H1 (cell line): ENCODE data around the gene GPATCH4. TPM values are rescaled to one million over a fixed set of nuclear protein-coding genes. Genes with fewer than 3 reads are reported as not detected.

Experiments used
- CTCF ChIA-PET: fragments of 300-600 bp; sonication (Branson Sonifier 250); formaldehyde crosslinking; loops from one replicate; lab custom pipeline; 2021; ENCODE audit not compliant: partially characterized antibody; lab: Charles Lee
- POLR2A ChIA-PET: fragments of 300-600 bp; sonication (Branson Sonifier 250); formaldehyde crosslinking; loops from one replicate; lab custom pipeline; 2021; ENCODE audit warnings: inconsistent platforms; ENCODE audit not compliant: partially characterized antibody; lab: Charles Lee
- DNase-seq, 2 experiments: peaks; one replicate each; pipeline versions ENCODE4 v3.0.0 to v3.0.0-alpha.2; 2010 to 2022; ENCODE audit warnings: low spot score in 2 of 2, low read depth in 1 of 2, mixed read lengths in 1 of 2
- FAIRE-seq: peaks from 2 replicates; lab custom pipeline; 2011; peaks lifted over from hg19 to GRCh38; lab: Jason Lieb, UNC
- H2AFZ ChIP-seq: 2 replicates; pipeline ENCODE4 v1.8.1; 2012; ENCODE audit warnings: low read length, inconsistent platforms
- H2AK5ac ChIP-seq: 2 replicates; pipeline ENCODE4 v1.6.1; 2013; ENCODE audit warnings: low read depth, low read length
- H2BK120ac ChIP-seq: replicated peaks from 2 replicates; pipeline ENCODE3; 2013; ENCODE audit warnings: low read depth, low read length, inconsistent platforms
- H2BK12ac ChIP-seq: 2 replicates; pipeline ENCODE4 v1.6.1; 2013; ENCODE audit warnings: low read depth, low read length
- H2BK15ac ChIP-seq: 2 replicates; pipeline ENCODE4 v1.6.1; 2013; ENCODE audit warnings: low read length
- H2BK20ac ChIP-seq: 2 replicates; pipeline ENCODE4 v1.6.1; 2013; ENCODE audit warnings: low read length
- H2BK5ac ChIP-seq: 2 replicates; pipeline ENCODE4 v1.6.1; 2013; ENCODE audit warnings: low read depth, low read length
- H3K14ac ChIP-seq: 2 replicates; pipeline ENCODE4 v1.6.1; 2013; ENCODE audit warnings: inconsistent platforms; ENCODE audit not compliant: insufficient read length
- H3K18ac ChIP-seq: 2 replicates; pipeline ENCODE4 v1.6.1; 2013; ENCODE audit warnings: low read length; ENCODE audit errors: extremely low read depth
- H3K23ac ChIP-seq: 2 replicates; pipeline ENCODE4 v1.6.1; 2013; ENCODE audit warnings: inconsistent platforms; ENCODE audit not compliant: insufficient read length
- H3K23me2 ChIP-seq: 2 replicates; pipeline ENCODE4 v1.6.1; 2013; ENCODE audit warnings: low read depth, low read length
- H3K27ac ChIP-seq: 2 replicates; pipeline ENCODE4 v1.6.1; 2011; ENCODE audit warnings: low read depth, low read length, inconsistent platforms
- H3K27me3 ChIP-seq, 4 experiments: replicated peaks in 1 of 4; 1 replicate in 1 of 4; 2 replicates in 3 of 4; pipeline versions ENCODE4 v1.6.1 to v1.8.1; 2011 to 2013; ENCODE audit warnings: low read length in 3 of 4, mild to moderate bottlenecking in 3 of 4, inconsistent platforms in 2 of 4, mixed read lengths in 2 of 4, moderate library complexity in 1 of 4; ENCODE audit not compliant: control insufficient read depth in 3 of 4, insufficient read depth in 3 of 4; ENCODE audit errors: extremely low read depth in 1 of 4
- H3K36me3 ChIP-seq, 4 experiments: 2 replicates each; pipeline versions ENCODE4 v1.6.1 to v1.8.1; 2011 to 2013; ENCODE audit warnings: mild to moderate bottlenecking in 4 of 4, low read length in 3 of 4, moderate library complexity in 2 of 4, control low read depth in 1 of 4, inconsistent platforms in 1 of 4; ENCODE audit not compliant: insufficient read depth in 4 of 4, control insufficient read depth in 2 of 4
- H3K4ac ChIP-seq: replicated peaks from 2 replicates; pipeline ENCODE3; 2013; ENCODE audit warnings: low read length, low read depth, mixed read lengths, inconsistent platforms; ENCODE audit not compliant: insufficient read length
- H3K4me1 ChIP-seq, 4 experiments: replicated peaks in 1 of 4; 1 replicate in 1 of 4; 2 replicates in 3 of 4; pipeline versions ENCODE4 v1.6.1 to v1.8.1; 2011 to 2013; ENCODE audit warnings: low read length in 3 of 4, inconsistent platforms in 2 of 4, mixed read lengths in 1 of 4; ENCODE audit not compliant: insufficient read depth in 4 of 4, control insufficient read depth in 3 of 4
- H3K4me2 ChIP-seq, 2 experiments: 2 replicates each; pipeline versions ENCODE4 v1.6.1 to v1.8.1; 2011 to 2013; ENCODE audit warnings: low read depth in 2 of 2, low read length in 2 of 2, control low read depth in 1 of 2, inconsistent platforms in 1 of 2, mild to moderate bottlenecking in 1 of 2; ENCODE audit not compliant: insufficient read depth in 1 of 2
- H3K4me3 ChIP-seq, 4 experiments: fragments of 200-600, 300-600 bp in 1 of 4; sonication (generic), shearing (Covaris generic), sonication (Bioruptor Twin) in 1 of 4; 2 replicates each; pipeline versions ENCODE4 v1.5.1 to v1.8.1; 2011 to 2016; ENCODE audit warnings: low read length in 4 of 4, low read depth in 3 of 4, control low read depth in 2 of 4, inconsistent platforms in 2 of 4, mild to moderate bottlenecking in 2 of 4, mixed read lengths in 1 of 4, moderate library complexity in 1 of 4; ENCODE audit not compliant: insufficient read depth in 2 of 4; ENCODE audit errors: extremely low read depth in 1 of 4
- H3K56ac ChIP-seq: replicated peaks from 2 replicates; pipeline ENCODE3; 2013; ENCODE audit warnings: low read depth, mild to moderate bottlenecking, mixed read lengths, low read length, inconsistent platforms; ENCODE audit not compliant: insufficient read length
- H3K79me1 ChIP-seq: 2 replicates; pipeline ENCODE4 v1.6.1; 2013; ENCODE audit warnings: low read depth, low read length, control low read depth
- H3K79me2 ChIP-seq, 2 experiments: 2 replicates each; pipeline versions ENCODE4 v1.6.1 to v1.8.1; 2012 to 2013; ENCODE audit warnings: low read length in 2 of 2, mild to moderate bottlenecking in 2 of 2, inconsistent platforms in 1 of 2; ENCODE audit not compliant: insufficient read depth in 2 of 2, control insufficient read depth in 1 of 2
- H3K9ac ChIP-seq, 4 experiments: replicated peaks in 1 of 4; 1 replicate in 1 of 4; 2 replicates in 3 of 4; pipeline versions ENCODE4 v1.6.1 to v1.8.1; 2011 to 2013; ENCODE audit warnings: low read depth in 3 of 4, low read length in 3 of 4, control low read depth in 2 of 4, mild to moderate bottlenecking in 2 of 4, moderate library complexity in 2 of 4, inconsistent platforms in 1 of 4; ENCODE audit errors: extremely low read depth in 1 of 4
- H3K9me3 ChIP-seq, 2 experiments: 2 replicates each; pipeline versions ENCODE4 v1.6.1 to v1.8.1; 2012 to 2013; ENCODE audit warnings: mild to moderate bottlenecking in 2 of 2, moderate library complexity in 2 of 2, control low read depth in 1 of 2, inconsistent platforms in 1 of 2, low read depth in 1 of 2, low read length in 1 of 2, mixed read lengths in 1 of 2; ENCODE audit not compliant: insufficient read depth in 2 of 2
- H4K20me1 ChIP-seq, 2 experiments: replicated peaks in 1 of 2; 2 replicates each; pipeline versions ENCODE3 to v1.8.1; 2011 to 2013; ENCODE audit warnings: inconsistent platforms in 2 of 2, low read length in 2 of 2, mild to moderate bottlenecking in 1 of 2; ENCODE audit not compliant: insufficient read depth in 2 of 2, control insufficient read depth in 1 of 2
- H4K5ac ChIP-seq: 2 replicates; pipeline ENCODE4 v1.6.1; 2013; ENCODE audit warnings: low read length, low read depth, mixed read lengths, inconsistent platforms; ENCODE audit not compliant: insufficient read length
- H4K8ac ChIP-seq: 2 replicates; pipeline ENCODE4 v1.8.0; 2013; ENCODE audit warnings: mild to moderate bottlenecking, moderate library complexity, low read length, inconsistent platforms; ENCODE audit not compliant: insufficient read depth; ENCODE audit errors: extremely low read depth
- H4K91ac ChIP-seq: replicated peaks from 2 replicates; pipeline ENCODE3; 2013; ENCODE audit warnings: low read length, mixed read lengths, inconsistent platforms; ENCODE audit not compliant: insufficient read length
- GTF2F1 ChIP-seq: IDR thresholded peaks from 2 replicates; pipeline ENCODE4 v1.6.1; 2012; ENCODE audit warnings: low read depth, low read length, improper control_type of control experiment, borderline replicate concordance
- TAF1 ChIP-seq: IDR thresholded peaks from 2 replicates; pipeline ENCODE4 v1.6.1; 2011; ENCODE audit warnings: mild to moderate bottlenecking, low read depth, low read length
- WGBS, 2 experiments: shearing (Covaris generic) in 1 of 2; methylation state at CpG; one replicate each; pipeline versions ENCODE4 v1.1.6 to v1.1.7; 2013 to 2015; ENCODE audit warnings: low lambda C conversion rate in 2 of 2, mixed read lengths in 2 of 2, inconsistent platforms in 1 of 2, low coverage in 1 of 2, missing lambda C conversion rate in 1 of 2; ENCODE audit not compliant: insufficient replicate concordance in 2 of 2, insufficient coverage in 1 of 2, insufficient read length in 1 of 2; ENCODE audit errors: extremely low coverage in 1 of 2, missing lambda C conversion rate in 1 of 2; 5-methylcytosine and 5-hydroxymethylcytosine counted together
- polyA plus RNA-seq, 7 experiments: library from polyadenylated mRNA; depleted of rRNA in 3 of 7; stranded (reverse) in 5 of 7; unstranded in 2 of 7; fragments of >200 nt in 5 of 7; fragments of 200-250 nt in 2 of 7; gene quantifications; 1 replicate in 5 of 7; 2 replicates in 1 of 7; 4 replicates in 1 of 7; pipeline versions ENCODE4 v1.2.1 to v1.2.3, GENCODE V29; 2011 to 2013; ENCODE audit warnings: missing spikeins in 2 of 7, mixed read lengths in 2 of 7
- total RNA-seq: library from RNA; stranded (reverse); fragmentation: NEBNext Ultra II Directional; extraction: Animal tissue kit (Norgen Biotek cat#: 25700); gene quantifications from 2 replicates; pipeline ENCODE4 v1.2.1, GENCODE V29; 2021

GPATCH4 gene
- total and polyA plus RNA-seq, 2 of the 8 experiments (the other 6 are each of a cell fraction or from before 2014, with no cell fraction given) = 20.5 to 47.9 TPM

DNA sequence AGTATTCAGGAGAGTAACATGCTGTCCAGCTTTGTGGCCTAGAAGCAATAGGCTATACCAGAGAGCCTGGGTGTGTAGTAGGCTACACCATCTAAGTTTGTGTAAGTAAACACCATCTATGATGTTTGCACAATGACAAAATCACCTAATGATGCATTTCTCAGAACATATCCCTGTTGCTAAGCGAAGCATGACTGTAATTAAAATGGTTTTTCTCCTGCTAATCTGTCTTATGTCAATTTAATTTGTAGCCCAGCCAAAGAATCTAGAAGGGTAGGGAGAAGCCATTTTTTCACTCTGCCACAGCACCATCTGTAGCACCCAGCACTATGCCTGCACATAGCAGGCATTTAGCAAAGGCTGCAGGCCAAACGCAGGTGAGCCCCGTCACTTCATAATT is 23.7 kb downstream of the GPATCH4 start:
- no peak overlapping the region for H2BK20ac ChIP-seq
- H3K79me1 ChIP-seq = no peaks in the 10 kb centered on the region
- H4K8ac ChIP-seq = no peak overlapping the region
- H3K79me2 ChIP-seq = no peaks in the 10 kb centered on the region
- no peak overlapping the region for H3K4ac ChIP-seq
- POLR2A ChIA-PET = interaction anchor here (1.2 to 2.7 kb wide), 2 partner anchors 15 to 120 kb away, joined by 3 to 16 read pairs; partner anchors contain the start of gene NAXE
- H3K4me1 ChIP-seq = no peaks in the 10 kb centered on the region; a peak in 1 of 7 replicates
- no peak overlapping the region for H4K91ac ChIP-seq
- H3K23ac ChIP-seq = no peak overlapping the region
- H2BK15ac ChIP-seq = no peak overlapping the region
- DNase-seq = no peak
- H3K4me3 ChIP-seq = no peak overlapping the region
- no peak overlapping the region for H3K27ac ChIP-seq
- 95% methylated on average over 3 of the region's 3 CpGs; no CpG with 5 or more reads in 1 of the 2 experiments for WGBS, 2 experiments
- no peaks in the 10 kb centered on the region for H3K27me3 ChIP-seq
- no peaks in the 10 kb centered on the region for H3K36me3 ChIP-seq
- no peaks in the 10 kb centered on the region for H4K20me1 ChIP-seq
- no peak overlapping the region for H4K5ac ChIP-seq
- TF ChIP-seq GTF2F1 (no peak), TAF1 (no peak)
- no peaks in the 10 kb centered on the region for H3K9me3 ChIP-seq
- no peak overlapping the region for H3K9ac ChIP-seq
- H2AFZ ChIP-seq = no peak overlapping the region
- H2AK5ac ChIP-seq = no peak overlapping the region
- no peak overlapping the region for H3K56ac ChIP-seq
- H2BK120ac ChIP-seq = no peak overlapping the region
- FAIRE-seq = no peak
- H2BK5ac ChIP-seq = no peak overlapping the region
- H3K23me2 ChIP-seq = no peaks in the 10 kb centered on the region; the same call in 1 of the 2 replicates
- CTCF ChIA-PET = interaction anchor here (0.8 to 1.1 kb wide), 4 partner anchors 14 to 192 kb away, joined by 3 to 5 read pairs (median 3); no protein-coding TSS in a partner anchor
- no peak overlapping the region for H3K18ac ChIP-seq
- H3K14ac ChIP-seq = no peak overlapping the region
- no peak overlapping the region for H3K4me2 ChIP-seq
- H2BK12ac ChIP-seq = no peak overlapping the region
